22Rv1 (cell line): ENCODE results near the gene MED26.

Experiments
- H3K27ac ChIP-seq: fragments of 450-650 bp; 2 replicates; pipeline ENCODE4 v1.5.1; 2017
- CTCF ChIP-seq: fragments of 450-650 bp; IDR thresholded peaks from 2 replicates; pipeline ENCODE4 v1.5.1; 2017; ENCODE audit warnings: mild to moderate bottlenecking
- ZFX ChIP-seq: fragments of 450-650 bp; IDR thresholded peaks from 2 replicates; pipeline ENCODE4 v1.6.1; 2017; ENCODE audit warnings: antibody characterized with exemption, borderline replicate concordance

Gene MED26

DNA sequence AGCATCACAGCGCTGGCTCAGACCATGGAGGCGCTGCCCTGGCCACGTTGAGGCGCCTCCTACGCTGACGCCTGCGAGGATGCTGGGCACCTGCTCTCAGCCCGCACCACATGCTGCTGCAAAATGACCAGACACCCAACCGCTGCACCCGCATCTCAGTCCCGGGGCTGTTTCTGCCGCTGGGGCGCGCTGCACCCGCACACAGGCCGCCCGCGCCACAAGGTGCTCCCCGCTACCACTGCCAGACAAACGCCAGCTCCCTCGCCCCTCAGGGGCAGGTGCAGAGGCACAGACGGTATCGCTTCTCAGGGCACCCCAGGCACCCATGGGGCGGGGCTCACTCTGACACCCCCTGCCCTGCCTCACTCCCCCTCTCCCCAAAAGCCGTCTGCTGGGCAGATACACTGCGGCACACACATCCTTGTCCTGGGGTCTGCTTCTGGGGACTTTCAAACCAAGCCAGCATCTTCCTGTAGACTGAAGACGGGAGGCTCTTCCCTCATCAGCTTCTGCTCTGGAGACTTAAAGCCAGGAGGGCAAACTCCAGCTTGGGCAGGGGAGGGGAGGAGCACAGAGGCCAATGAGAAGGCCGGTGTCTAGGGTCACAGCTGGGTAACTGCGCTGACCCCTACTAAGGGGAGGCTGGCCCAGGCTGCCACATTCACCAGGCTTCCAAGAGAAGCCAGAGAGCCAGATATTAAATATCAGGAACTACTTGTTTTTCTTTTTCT, 102.1 kb downstream of the MED26 start:
- no peak for TF ChIP-seq ZFX
- no peak overlapping the region for H3K27ac ChIP-seq

GRCh38 chr19:16524991-16525734, 102.8 kb downstream of the MED26 start:
- TF ChIP-seq ZFX, result no peak
- TF ChIP-seq CTCF, result no peak
- no peak overlapping the region for H3K27ac ChIP-seq
